Panc1 (cell line): Measurements from ENCODE around the gene ZNF382.

Experiments used
- CTCF ChIP-seq: fragments of 450-650 bp; IDR thresholded peaks from 2 replicates; pipeline ENCODE4 v1.5.1; 2017; ENCODE audit warnings: mild to moderate bottlenecking
- POLR2AphosphoS5 ChIP-seq: IDR thresholded peaks from 2 replicates; pipeline ENCODE4 v1.6.1; 2012; ENCODE audit warnings: mild to moderate bottlenecking, low read depth, low read length, moderate library complexity

- TF ChIP-seq CTCF (no peak), POLR2AphosphoS5 (no peak)
Observed at GRCh38 chr19:36605101-36605876, at the start of gene ZNF382.
